Measurements from ENCODE around the gene RAN. TPM values are rescaled to one million over a fixed set of nuclear protein-coding genes. Genes with fewer than 3 reads are reported as not detected.
A peak's percentile ranks its signal among the peaks of the same experiment; 100 is the strongest.

RAN gene
- total RNA-seq, 1 experiment from 2014 or later, result 897 TPM

GRCh38 chr12:130831246-130831645 lies 40.6 kb upstream of the RAN start:
- no peaks in the 10 kb centered on the region for H4K20me1 ChIP-seq (ENCODE audit: insufficient read depth, low read depth, low read length)
- H3K79me2 ChIP-seq (ENCODE audit: low read length), result peaks cover 84% of the 10 kb centered on the region
- no peaks in the 10 kb centered on the region for H3K9me2 ChIP-seq (replicated peaks; ENCODE audit: insufficient read depth, low read length)
- H3K36me3 ChIP-seq (ENCODE audit: insufficient read depth, low read length), result no peaks in the 10 kb centered on the region
- H3K27ac ChIP-seq (ENCODE audit: low read length), result no peak overlapping the region
- no peaks in the 10 kb centered on the region for H3K9me3 ChIP-seq (ENCODE audit: low read length)
- no peak overlapping the region for H3K9ac ChIP-seq (ENCODE audit: low read length)
- H3K27me3 ChIP-seq (ENCODE audit: low read length), result no peaks in the 10 kb centered on the region
- H3K4me1 ChIP-seq (ENCODE audit: low read length), result peaks cover 14% of the 10 kb centered on the region
- no peak overlapping the region for H3K4me3 ChIP-seq (ENCODE audit: low read length)
- DNase-seq, result no peak
- H2AFZ ChIP-seq (ENCODE audit: low read length), result no peak overlapping the region
- H3K4me2 ChIP-seq (ENCODE audit: low read depth, low read length, poor library complexity, severe bottlenecking), result no peak overlapping the region

GRCh38 chr12:130831876-130832405 lies 39.9 kb upstream of the RAN start:
- Histone ChIP-seq H3K4me2 (ENCODE audit: low read depth, low read length, poor library complexity, severe bottlenecking) (no peak overlapping the region), H2AFZ (ENCODE audit: low read length) (no peak overlapping the region), H3K9ac (ENCODE audit: low read length) (no peak overlapping the region), H3K79me2 (ENCODE audit: low read length) (peaks cover 91% of the 10 kb centered on the region), H3K4me3 (ENCODE audit: low read length) (no peak overlapping the region), H4K20me1 (ENCODE audit: insufficient read depth, low read depth, low read length) (no peaks in the 10 kb centered on the region), H3K27me3 (ENCODE audit: low read length) (no peaks in the 10 kb centered on the region), H3K27ac (ENCODE audit: low read length) (no peak overlapping the region), H3K9me3 (ENCODE audit: low read length) (no peaks in the 10 kb centered on the region), H3K4me1 (ENCODE audit: low read length) (peaks cover 15% of the 10 kb centered on the region), H3K9me2 (replicated peaks; ENCODE audit: insufficient read depth, low read length) (no peaks in the 10 kb centered on the region), H3K36me3 (ENCODE audit: insufficient read depth, low read length) (no peaks in the 10 kb centered on the region)
- DNase-seq, result no peak

GRCh38 chr12:130832561-130833209 lies 39.2 kb upstream of the RAN start:
- no peak overlapping the region for H3K4me2 ChIP-seq (ENCODE audit: low read depth, low read length, poor library complexity, severe bottlenecking)
- H3K79me2 ChIP-seq (ENCODE audit: low read length), result peaks cover 91% of the 10 kb centered on the region
- no peak overlapping the region for H3K9ac ChIP-seq (ENCODE audit: low read length)
- DNase-seq, result no peak
- H3K27ac ChIP-seq (ENCODE audit: low read length), result no peak overlapping the region
- H3K4me1 ChIP-seq (ENCODE audit: low read length), result peaks cover 22% of the 10 kb centered on the region
- no peaks in the 10 kb centered on the region for H3K9me2 ChIP-seq (replicated peaks; ENCODE audit: insufficient read depth, low read length)
- H3K36me3 ChIP-seq (ENCODE audit: insufficient read depth, low read length), result no peaks in the 10 kb centered on the region
- H2AFZ ChIP-seq (ENCODE audit: low read length), result no peak overlapping the region
- no peak overlapping the region for H3K4me3 ChIP-seq (ENCODE audit: low read length)
- no peaks in the 10 kb centered on the region for H3K27me3 ChIP-seq (ENCODE audit: low read length)
- H3K9me3 ChIP-seq (ENCODE audit: low read length), result no peaks in the 10 kb centered on the region
- H4K20me1 ChIP-seq (ENCODE audit: insufficient read depth, low read depth, low read length), result no peaks in the 10 kb centered on the region

GRCh38 chr12:130835011-130835410 lies 36.9 kb upstream of the RAN start:
- H3K79me2 ChIP-seq (ENCODE audit: low read length), result peaks cover 83% of the 10 kb centered on the region
- no peaks in the 10 kb centered on the region for H3K9me3 ChIP-seq (ENCODE audit: low read length)
- H3K4me3 ChIP-seq (ENCODE audit: low read length), result no peak overlapping the region
- no peaks in the 10 kb centered on the region for H4K20me1 ChIP-seq (ENCODE audit: insufficient read depth, low read depth, low read length)
- no peak for DNase-seq
- H2AFZ ChIP-seq (ENCODE audit: low read length), result no peak overlapping the region
- no peaks in the 10 kb centered on the region for H3K36me3 ChIP-seq (ENCODE audit: insufficient read depth, low read length)
- no peaks in the 10 kb centered on the region for H3K9me2 ChIP-seq (replicated peaks; ENCODE audit: insufficient read depth, low read length)
- H3K4me1 ChIP-seq (ENCODE audit: low read length), result peaks cover 35% of the 10 kb centered on the region
- H3K9ac ChIP-seq (ENCODE audit: low read length), result no peak overlapping the region
- H3K27me3 ChIP-seq (ENCODE audit: low read length), result no peaks in the 10 kb centered on the region
- H3K4me2 ChIP-seq (ENCODE audit: low read depth, low read length, poor library complexity, severe bottlenecking), result no peak overlapping the region
- no peak overlapping the region for H3K27ac ChIP-seq (ENCODE audit: low read length)

DNA sequence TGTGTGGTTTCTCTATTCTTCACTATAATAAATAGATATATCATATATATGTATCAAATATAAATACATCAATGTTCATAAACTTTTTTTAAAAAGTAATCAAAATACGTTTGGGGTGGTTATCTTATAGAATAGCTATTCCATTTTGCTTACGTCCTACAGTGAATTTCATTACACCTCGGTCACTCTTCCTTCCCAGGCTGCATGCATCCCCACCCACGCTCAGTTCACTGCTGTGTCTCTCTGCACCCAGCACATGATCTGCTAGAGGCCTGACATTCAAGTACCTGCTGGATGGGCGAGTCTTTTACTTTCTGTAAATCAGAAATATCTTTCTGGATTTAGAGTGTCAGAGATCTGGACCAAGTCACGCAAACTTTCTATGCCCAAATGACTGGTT lies 36.4 kb upstream of the RAN start:
- Histone ChIP-seq H3K27me3 (ENCODE audit: low read length) (no peaks in the 10 kb centered on the region), H3K4me1 (ENCODE audit: low read length) (peaks cover 32% of the 10 kb centered on the region), H2AFZ (ENCODE audit: low read length) (no peak overlapping the region), H3K4me3 (ENCODE audit: low read length) (no peak overlapping the region), H3K9me2 (replicated peaks; ENCODE audit: insufficient read depth, low read length) (no peaks in the 10 kb centered on the region), H3K4me2 (ENCODE audit: low read depth, low read length, poor library complexity, severe bottlenecking) (no peak overlapping the region), H4K20me1 (ENCODE audit: insufficient read depth, low read depth, low read length) (no peaks in the 10 kb centered on the region), H3K9me3 (ENCODE audit: low read length) (no peaks in the 10 kb centered on the region), H3K36me3 (ENCODE audit: insufficient read depth, low read length) (no peaks in the 10 kb centered on the region), H3K9ac (ENCODE audit: low read length) (no peak overlapping the region), H3K27ac (ENCODE audit: low read length) (no peak overlapping the region), H3K79me2 (ENCODE audit: low read length) (peaks cover 79% of the 10 kb centered on the region)
- DNase-seq, result no peak

DNA sequence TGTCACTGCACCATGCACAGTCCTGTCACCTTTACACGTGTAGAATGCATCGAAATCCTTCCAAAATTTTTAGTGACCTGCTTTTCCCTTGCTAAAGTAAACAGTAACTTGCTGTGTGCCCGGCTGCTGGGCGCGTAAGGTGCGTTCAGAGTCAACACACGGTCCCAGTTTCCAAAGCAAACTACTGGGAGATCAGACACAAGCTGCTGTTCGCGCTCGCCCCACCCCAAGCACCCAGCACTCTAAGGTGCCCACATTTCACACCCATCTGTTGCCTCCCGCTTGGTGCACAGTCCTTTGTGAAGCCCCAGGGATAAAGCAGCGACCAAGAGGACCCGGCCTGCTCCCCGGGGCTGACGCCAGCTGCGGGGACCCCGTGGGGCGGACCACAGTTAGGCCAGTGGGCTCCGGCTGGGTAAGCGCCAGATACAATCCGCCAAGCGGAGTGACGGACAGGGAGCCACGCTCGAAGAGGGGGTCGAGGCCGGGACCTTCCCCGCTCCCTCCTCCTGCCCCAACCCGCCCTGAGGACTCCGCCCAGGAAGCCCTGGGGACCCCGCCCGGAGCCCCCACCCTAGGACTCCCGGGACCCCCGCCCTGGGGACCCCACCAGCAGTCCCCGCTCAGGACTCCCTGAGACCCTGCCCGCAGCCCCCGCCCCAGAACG lies 33.4 kb upstream of the RAN start:
- Histone ChIP-seq H2AFZ (ENCODE audit: low read length) (no peak overlapping the region), H3K36me3 (ENCODE audit: insufficient read depth, low read length) (no peaks in the 10 kb centered on the region), H3K27me3 (ENCODE audit: low read length) (no peaks in the 10 kb centered on the region), H3K4me3 (ENCODE audit: low read length) (peak overlapping the region; percentile 99), H3K9ac (ENCODE audit: low read length) (peak overlapping the region; percentile 97), H3K9me3 (ENCODE audit: low read length) (no peaks in the 10 kb centered on the region), H3K4me2 (ENCODE audit: low read depth, low read length, poor library complexity, severe bottlenecking) (peak overlapping the region; percentile 98), H3K9me2 (replicated peaks; ENCODE audit: insufficient read depth, low read length) (no peaks in the 10 kb centered on the region), H3K4me1 (ENCODE audit: low read length) (peaks cover 24% of the 10 kb centered on the region), H3K79me2 (ENCODE audit: low read length) (peaks cover 51% of the 10 kb centered on the region), H4K20me1 (ENCODE audit: insufficient read depth, low read depth, low read length) (no peaks in the 10 kb centered on the region), H3K27ac (ENCODE audit: low read length) (no peak overlapping the region; the same call in 1 of the 2 replicates)
- peak; percentile 70 for DNase-seq

DNA sequence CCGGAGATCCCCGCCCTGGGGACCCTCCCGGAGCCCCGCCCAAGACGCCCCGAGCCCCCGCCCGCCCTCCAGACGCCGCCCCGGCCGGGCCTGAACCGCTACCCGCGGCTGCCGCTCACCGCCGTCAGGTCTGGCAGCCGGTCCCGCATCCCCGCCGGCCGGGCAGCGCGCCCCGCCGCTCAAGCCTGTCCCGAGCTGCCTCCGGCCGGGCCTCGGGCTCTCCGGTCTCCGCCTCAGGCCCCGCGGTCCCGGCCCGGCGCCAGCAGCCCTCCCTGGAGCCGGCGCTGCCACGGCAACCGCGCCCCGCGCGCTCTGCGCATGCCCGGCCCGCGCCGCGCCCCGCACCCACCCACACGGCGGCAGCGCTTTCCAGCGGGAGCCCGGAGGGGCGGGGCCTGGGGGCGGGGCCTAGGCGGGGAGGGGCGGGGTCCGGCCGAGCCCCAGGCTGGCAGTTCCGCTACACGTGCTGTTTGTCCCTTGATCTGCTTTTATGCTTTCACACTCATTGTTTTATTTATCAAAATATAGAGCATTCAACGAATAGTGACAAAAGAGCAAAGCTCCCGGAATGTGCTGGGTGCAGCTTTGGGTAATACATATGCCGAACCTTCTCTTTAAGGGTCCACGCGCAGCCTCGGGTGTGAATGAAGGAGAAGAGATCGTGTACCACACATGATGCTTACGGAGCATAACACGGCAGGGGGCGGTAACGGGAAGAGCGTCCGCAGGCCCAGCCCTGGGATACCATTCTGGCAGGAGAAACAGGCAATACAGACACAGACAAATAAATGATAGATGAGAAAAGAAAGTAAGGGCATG lies 32.7 kb upstream of the RAN start, which contains the start of gene STX2:
STX2 (minus strand) TSS at position 300 of the 819 bp plus-strand sequence; CDS start at position 149, 151 bp downstream.
- Histone ChIP-seq H3K27ac (ENCODE audit: low read length) (no peak within 1 kb of the TSS; the same call in 1 of the 2 replicates), H3K4me1 (ENCODE audit: low read length) (peaks cover 24% of the 10 kb centered on the region), H3K36me3 (ENCODE audit: insufficient read depth, low read length) (no peaks in the 10 kb centered on the region), H3K27me3 (ENCODE audit: low read length) (no peaks in the 10 kb centered on the region), H3K9me3 (ENCODE audit: low read length) (no peaks in the 10 kb centered on the region), H3K9ac (ENCODE audit: low read length) (peak within 1 kb of the TSS; percentile 97), H3K4me2 (ENCODE audit: low read depth, low read length, poor library complexity, severe bottlenecking) (peak within 1 kb of the TSS; percentile 98), H3K9me2 (replicated peaks; ENCODE audit: insufficient read depth, low read length) (no peaks in the 10 kb centered on the region), H3K4me3 (ENCODE audit: low read length) (peak within 1 kb of the TSS; percentile 99), H2AFZ (ENCODE audit: low read length) (peak within 1 kb of the TSS; percentile 99), H3K79me2 (ENCODE audit: low read length) (peaks cover 43% of the 10 kb centered on the region), H4K20me1 (ENCODE audit: insufficient read depth, low read depth, low read length) (no peaks in the 10 kb centered on the region)
- peak; percentile 94 for DNase-seq
